Islet precursor cell (in vitro differentiated cells): Measurements from ENCODE around the gene NOL9.
"Not testable (repeated sequence)": the region's sequence is repeated elsewhere in the genome, so short reads cannot be mapped to it uniquely, and the experiment has no call there.

Experiments
- DNase-seq: peaks from one replicate; pipeline ENCODE4 v3.0.0-alpha.2; 2018

The NOL9 gene

GRCh38 chr1:6554031-6554906 lies at the start of gene NOL9:
Gene NOL9, minus strand, starts transcription at chr1:6554513. Its CDS starts 11 bp downstream, at chr1:6554502.
- peak; percentile 96 for DNase-seq

GRCh38 chr1:6603238-6603914 lies 49.1 kb upstream of the NOL9 start:
- peak; percentile 84 for DNase-seq

- peak; percentile 95 for DNase-seq
Measured at GRCh38 chr1:6602669-6603237, 48.4 kb upstream of the NOL9 start, which contains the start of gene KLHL21. Gene KLHL21, minus strand, starts transcription at chr1:6602869. Its CDS starts 52 bp downstream, at chr1:6602817.

- no peak for DNase-seq
Measured at GRCh38 chr1:6601923-6602668, 47.8 kb upstream of the NOL9 start.

- DNase-seq: peak; percentile 84
Measured at GRCh38 chr1:6601049-6601922, 47.0 kb upstream of the NOL9 start.

GRCh38 chr1:6600410-6601048 lies 46.2 kb upstream of the NOL9 start:
- DNase-seq: no peak

- not testable (repeated sequence) for DNase-seq
Measured at GRCh38 chr1:6599991-6600390, 45.7 kb upstream of the NOL9 start.

GRCh38 chr1:6599141-6599975 lies 45.0 kb upstream of the NOL9 start:
- DNase-seq: peak; percentile 51

- DNase-seq: no peak
Measured at GRCh38 chr1:6597777-6598131, 43.4 kb upstream of the NOL9 start.

- DNase-seq: no peak
Measured at GRCh38 chr1:6596886-6597776, 42.8 kb upstream of the NOL9 start.

- no peak for DNase-seq
Measured at GRCh38 chr1:6596351-6596750, 42.0 kb upstream of the NOL9 start.

GRCh38 chr1:6594977-6595740 lies 40.8 kb upstream of the NOL9 start:
- DNase-seq: no peak

GRCh38 chr1:6593810-6594209 lies 39.5 kb upstream of the NOL9 start:
- no peak for DNase-seq

GRCh38 chr1:6592865-6593593 lies 38.7 kb upstream of the NOL9 start:
- DNase-seq: peak; percentile 40

GRCh38 chr1:6592441-6592840 lies 38.1 kb upstream of the NOL9 start:
- DNase-seq: peak; percentile 40

- DNase-seq: no peak
Measured at GRCh38 chr1:6591644-6592043, 37.3 kb upstream of the NOL9 start.

- no peak for DNase-seq
Measured at GRCh38 chr1:6591222-6591621, 36.9 kb upstream of the NOL9 start.

GRCh38 chr1:6590046-6590445 lies 35.7 kb upstream of the NOL9 start:
- DNase-seq: no peak
